ENCODE results near the gene GALNT11.

DNA sequence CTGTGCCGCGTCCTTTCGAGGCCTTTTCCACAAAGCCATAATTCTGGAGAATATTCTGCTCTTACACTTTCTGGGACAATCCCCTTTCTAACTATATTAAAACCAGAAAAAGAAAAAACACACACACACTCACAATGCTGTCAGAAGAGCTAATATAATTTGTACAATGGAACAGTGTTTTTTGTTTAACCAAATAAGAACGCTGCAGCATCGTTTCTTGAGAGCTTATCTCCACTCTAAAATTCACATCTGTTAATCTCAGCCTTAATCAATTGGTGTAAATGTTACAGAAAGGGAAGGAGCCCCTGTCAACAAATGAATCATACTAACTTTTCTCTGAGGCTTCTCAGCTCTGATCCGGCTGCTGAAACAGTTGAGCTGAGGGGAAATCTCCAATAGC, 123.9 kb downstream of the GALNT11 start:
- TF ChIP-seq, protein P1, sequence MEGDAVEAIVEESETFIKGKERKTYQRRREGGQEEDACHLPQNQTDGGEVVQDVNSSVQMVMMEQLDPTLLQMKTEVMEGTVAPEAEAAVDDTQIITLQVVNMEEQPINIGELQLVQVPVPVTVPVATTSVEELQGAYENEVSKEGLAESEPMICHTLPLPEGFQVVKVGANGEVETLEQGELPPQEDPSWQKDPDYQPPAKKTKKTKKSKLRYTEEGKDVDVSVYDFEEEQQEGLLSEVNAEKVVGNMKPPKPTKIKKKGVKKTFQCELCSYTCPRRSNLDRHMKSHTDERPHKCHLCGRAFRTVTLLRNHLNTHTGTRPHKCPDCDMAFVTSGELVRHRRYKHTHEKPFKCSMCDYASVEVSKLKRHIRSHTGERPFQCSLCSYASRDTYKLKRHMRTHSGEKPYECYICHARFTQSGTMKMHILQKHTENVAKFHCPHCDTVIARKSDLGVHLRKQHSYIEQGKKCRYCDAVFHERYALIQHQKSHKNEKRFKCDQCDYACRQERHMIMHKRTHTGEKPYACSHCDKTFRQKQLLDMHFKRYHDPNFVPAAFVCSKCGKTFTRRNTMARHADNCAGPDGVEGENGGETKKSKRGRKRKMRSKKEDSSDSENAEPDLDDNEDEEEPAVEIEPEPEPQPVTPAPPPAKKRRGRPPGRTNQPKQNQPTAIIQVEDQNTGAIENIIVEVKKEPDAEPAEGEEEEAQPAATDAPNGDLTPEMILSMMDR (IDR thresholded peaks at IDR 0.05) = no peak
- no peak for TF ChIP-seq POLR2A (IDR thresholded peaks at IDR 0.05)

Data from heart left ventricle (tissue), 13 donors.